RWPE2 (cell line): ENCODE data around the gene ANAPC16.
A peak's percentile ranks its signal among the peaks of the same experiment; 100 is the strongest.

Experiments used
- ATAC-seq: fragments of 200-7000 bp; cut with Tn5 transposase; 3 replicates; pipeline ENCODE4 v1.9.1; 2021; ENCODE audit warnings: low read depth
- DNase-seq: peaks from one replicate; pipeline ENCODE4 v3.0.0-alpha.2; 2020; ENCODE audit warnings: low spot score
- H3K27ac ChIP-seq: fragments of 450-650 bp; 2 replicates; pipeline ENCODE4 v1.5.1; 2017; ENCODE audit warnings: mild to moderate bottlenecking; ENCODE audit not compliant: poor library complexity, severe bottlenecking
- H3K27me3 ChIP-seq: fragments of 250-450 bp; sonication (Bioruptor Pico); 2 replicates; pipeline ENCODE4 v1.5.1; 2021; ENCODE audit warnings: mild to moderate bottlenecking, moderate library complexity; ENCODE audit not compliant: insufficient read depth, poor library complexity, severe bottlenecking
- H3K36me3 ChIP-seq: fragments of 250-450 bp; sonication (Bioruptor Pico); 2 replicates; pipeline ENCODE4 v1.5.1; 2020; ENCODE audit warnings: low read depth, mild to moderate bottlenecking, moderate library complexity
- H3K4me1 ChIP-seq: fragments of 250-450 bp; sonication (Bioruptor Pico); 2 replicates; pipeline ENCODE4 v1.5.1; 2021; ENCODE audit warnings: mild to moderate bottlenecking, moderate library complexity; ENCODE audit not compliant: insufficient read depth, poor library complexity, severe bottlenecking
- H3K4me3 ChIP-seq: fragments of 250-450 bp; sonication (Bioruptor Pico); 2 replicates; pipeline ENCODE4 v1.5.1; 2021; ENCODE audit warnings: mild to moderate bottlenecking, moderate library complexity; ENCODE audit not compliant: severe bottlenecking
- H3K9me3 ChIP-seq: fragments of 250-450 bp; sonication (Bioruptor Pico); 2 replicates; pipeline ENCODE4 v1.5.1; 2021; ENCODE audit warnings: mild to moderate bottlenecking, moderate library complexity; ENCODE audit not compliant: severe bottlenecking
- TF ChIP-seq, protein P1 (sequence below): fragments of 450-650 bp; IDR thresholded peaks from one replicate; pipeline ENCODE4 v1.5.1; 2017; ENCODE audit warnings: mild to moderate bottlenecking, moderate library complexity; ENCODE audit not compliant: poor library complexity, severe bottlenecking

ANAPC16 gene

DNA sequence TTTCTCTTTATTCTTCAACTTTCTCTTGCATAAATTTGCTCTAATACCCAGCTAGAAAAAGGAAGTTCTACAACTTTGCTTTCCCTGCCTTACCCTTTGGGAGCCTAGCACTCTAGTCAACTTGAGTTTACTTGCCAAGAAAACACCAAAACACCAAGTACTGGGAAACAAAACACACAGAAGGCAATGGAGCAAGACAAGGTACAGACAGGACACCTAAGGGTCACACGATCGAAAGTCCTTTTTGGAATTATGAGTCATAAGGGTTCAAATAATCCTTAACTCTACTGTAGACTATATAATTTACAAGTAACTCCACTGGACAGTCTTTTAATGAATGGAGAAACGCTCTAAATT lies 42.6 kb upstream of the ANAPC16 start:
- TF ChIP-seq, protein P1, sequence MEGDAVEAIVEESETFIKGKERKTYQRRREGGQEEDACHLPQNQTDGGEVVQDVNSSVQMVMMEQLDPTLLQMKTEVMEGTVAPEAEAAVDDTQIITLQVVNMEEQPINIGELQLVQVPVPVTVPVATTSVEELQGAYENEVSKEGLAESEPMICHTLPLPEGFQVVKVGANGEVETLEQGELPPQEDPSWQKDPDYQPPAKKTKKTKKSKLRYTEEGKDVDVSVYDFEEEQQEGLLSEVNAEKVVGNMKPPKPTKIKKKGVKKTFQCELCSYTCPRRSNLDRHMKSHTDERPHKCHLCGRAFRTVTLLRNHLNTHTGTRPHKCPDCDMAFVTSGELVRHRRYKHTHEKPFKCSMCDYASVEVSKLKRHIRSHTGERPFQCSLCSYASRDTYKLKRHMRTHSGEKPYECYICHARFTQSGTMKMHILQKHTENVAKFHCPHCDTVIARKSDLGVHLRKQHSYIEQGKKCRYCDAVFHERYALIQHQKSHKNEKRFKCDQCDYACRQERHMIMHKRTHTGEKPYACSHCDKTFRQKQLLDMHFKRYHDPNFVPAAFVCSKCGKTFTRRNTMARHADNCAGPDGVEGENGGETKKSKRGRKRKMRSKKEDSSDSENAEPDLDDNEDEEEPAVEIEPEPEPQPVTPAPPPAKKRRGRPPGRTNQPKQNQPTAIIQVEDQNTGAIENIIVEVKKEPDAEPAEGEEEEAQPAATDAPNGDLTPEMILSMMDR: no peak
- Histone ChIP-seq H3K4me3 (no peak overlapping the region), H3K27me3 (no peaks in the 10 kb centered on the region), H3K9me3 (no peaks in the 10 kb centered on the region), H3K36me3 (peaks cover 3% of the 10 kb centered on the region; the same call in 1 of the 2 replicates), H3K4me1 (peaks cover 32% of the 10 kb centered on the region), H3K27ac (peak overlapping the region; percentile 51)
- ATAC-seq (no peak), DNase-seq (no peak)

DNA sequence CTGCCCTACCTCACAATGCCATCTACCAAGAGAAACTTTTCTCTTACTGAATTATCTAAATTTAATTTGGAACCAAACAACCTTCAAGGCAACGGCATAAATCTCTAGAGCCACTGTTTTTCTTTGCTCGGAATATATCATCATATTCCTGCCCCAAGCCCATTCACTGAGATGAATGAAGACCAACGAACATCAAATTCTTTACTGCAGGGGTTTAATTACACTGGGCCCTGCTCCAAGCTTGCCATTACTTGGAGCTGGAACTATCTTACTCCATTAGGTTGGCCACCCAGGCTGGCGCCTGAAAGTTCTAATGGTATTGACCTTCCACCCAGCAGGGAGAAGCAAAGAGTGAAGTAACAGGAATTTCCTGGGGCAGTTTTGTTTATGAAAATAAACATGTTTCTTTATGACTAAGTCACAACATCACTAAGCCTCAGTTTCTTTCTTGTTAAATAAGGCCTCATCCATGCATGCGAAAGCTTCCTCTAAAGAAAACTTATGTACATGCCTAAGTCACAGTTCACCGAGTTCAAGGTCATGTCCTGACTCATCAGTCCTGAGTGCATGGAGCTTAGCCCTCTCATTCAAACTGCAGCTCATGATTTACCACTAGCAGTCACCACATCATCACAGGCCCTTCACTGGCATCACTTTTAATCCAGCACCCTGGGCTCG lies 42.1 kb upstream of the ANAPC16 start:
- Histone ChIP-seq H3K4me1 (peaks cover 32% of the 10 kb centered on the region), H3K9me3 (no peaks in the 10 kb centered on the region), H3K27ac (peak overlapping the region; percentile 51), H3K27me3 (no peaks in the 10 kb centered on the region), H3K4me3 (no peak overlapping the region), H3K36me3 (peaks cover 3% of the 10 kb centered on the region; the same call in 1 of the 2 replicates)
- ATAC-seq (no peak), DNase-seq (no peak)
- TF ChIP-seq, protein P1: no peak

DNA sequence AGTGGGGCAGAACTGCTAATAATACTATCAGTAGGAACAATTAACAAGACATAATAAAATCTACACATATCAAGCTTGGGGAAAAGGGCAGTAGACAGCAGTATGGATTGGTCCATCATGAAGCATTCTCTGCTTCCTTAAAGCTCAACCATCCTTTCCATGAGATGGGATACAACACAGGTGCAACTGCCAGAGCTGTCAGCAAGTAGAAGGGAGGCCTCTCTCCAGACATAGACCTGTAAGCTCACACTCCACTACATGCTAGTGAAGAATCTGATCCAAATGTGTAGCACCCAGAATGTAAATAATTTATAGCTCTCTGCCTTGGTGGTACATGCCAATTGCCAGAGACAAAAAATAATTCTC lies 41.5 kb upstream of the ANAPC16 start:
- no peak for DNase-seq
- TF ChIP-seq, protein P1: no peak
- H3K9me3 ChIP-seq: no peaks in the 10 kb centered on the region
- peaks cover 32% of the 10 kb centered on the region for H3K4me1 ChIP-seq
- no peak for ATAC-seq
- no peaks in the 10 kb centered on the region for H3K27me3 ChIP-seq
- H3K36me3 ChIP-seq: peaks cover 3% of the 10 kb centered on the region; the same call in 1 of the 2 replicates
- peak overlapping the region; percentile 51 for H3K27ac ChIP-seq
- H3K4me3 ChIP-seq: no peak overlapping the region

DNA sequence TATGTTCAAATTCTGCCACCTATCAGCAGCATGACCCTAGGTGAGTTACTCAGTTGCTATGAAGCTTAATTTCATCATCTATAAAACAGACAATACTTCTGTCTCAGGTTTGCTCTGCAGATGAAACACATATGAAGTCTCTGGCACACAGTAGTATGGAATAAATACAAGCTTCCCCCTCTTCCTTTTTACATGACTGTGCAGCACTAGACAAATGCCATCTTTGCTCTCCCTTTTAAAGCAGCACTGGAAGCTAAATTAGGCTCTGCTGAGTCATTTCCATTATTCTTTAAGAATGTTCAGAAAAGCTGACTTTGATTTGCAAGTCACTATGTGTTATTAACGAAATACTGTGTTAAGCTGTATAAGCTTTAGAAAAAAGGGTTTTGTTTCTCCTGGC lies 40.7 kb upstream of the ANAPC16 start:
- DNase-seq (no peak), ATAC-seq (peak; percentile 41)
- Histone ChIP-seq H3K27ac (peak overlapping the region; percentile 51), H3K36me3 (peaks cover 3% of the 10 kb centered on the region; the same call in 1 of the 2 replicates), H3K9me3 (no peaks in the 10 kb centered on the region), H3K27me3 (no peaks in the 10 kb centered on the region), H3K4me1 (peaks cover 29% of the 10 kb centered on the region), H3K4me3 (no peak overlapping the region)
- TF ChIP-seq, protein P1: no peak

DNA sequence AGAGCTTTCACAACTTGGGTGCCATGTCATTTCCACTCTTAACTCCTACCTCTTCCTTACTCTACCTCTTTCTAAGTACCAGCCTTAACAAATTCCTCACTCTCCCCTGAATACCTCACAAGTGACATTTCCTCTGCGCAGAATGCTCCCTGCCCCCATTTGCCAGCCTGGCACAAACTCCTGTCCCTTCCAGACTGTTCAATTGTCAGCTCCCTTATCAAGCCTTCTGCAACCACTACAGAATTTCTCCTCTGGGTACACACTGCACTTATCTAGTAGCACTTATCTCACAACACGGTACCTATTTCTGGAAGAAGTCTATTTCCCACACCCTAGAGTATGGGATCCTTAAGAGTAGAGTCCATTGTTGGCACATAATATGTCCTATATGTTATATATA lies 39.1 kb upstream of the ANAPC16 start:
- Histone ChIP-seq H3K4me1 (peaks cover 16% of the 10 kb centered on the region), H3K27ac (no peak overlapping the region), H3K36me3 (peaks cover 8% of the 10 kb centered on the region; the same call in 1 of the 2 replicates), H3K27me3 (no peaks in the 10 kb centered on the region), H3K4me3 (no peak overlapping the region), H3K9me3 (no peaks in the 10 kb centered on the region)
- DNase-seq (no peak), ATAC-seq (no peak)
- TF ChIP-seq, protein P1: no peak
